Colonic mucosa (tissue), 4 donors: ENCODE results near the gene CACHD1. TPM values are rescaled to one million over a fixed set of nuclear protein-coding genes. Genes with fewer than 3 reads are reported as not detected.

Experiments used
- DNase-seq: peaks from one replicate; pipeline ENCODE4 v3.0.0-alpha.2; 2020
- H3K27ac ChIP-seq: fragments of 200-600 bp; one replicate; pipeline ENCODE4 v1.8.0; 2021
- H3K27me3 ChIP-seq: fragments of 200-600 bp; one replicate; pipeline ENCODE4 v1.8.0; 2021
- H3K36me3 ChIP-seq: fragments of 200-600 bp; one replicate; pipeline ENCODE4 v1.8.0; 2021
- H3K4me1 ChIP-seq: fragments of 200-600 bp; one replicate; pipeline ENCODE4 v1.8.0; 2021; ENCODE audit warnings: mild to moderate bottlenecking
- H3K4me3 ChIP-seq: fragments of 200-600 bp; one replicate; pipeline ENCODE4 v1.8.0; 2021
- H3K9ac ChIP-seq, 2 donors: one replicate each; pipeline ENCODE4 v1.7.0; 2013; ENCODE audit warnings: control low read depth in 2 of 2, low read depth in 2 of 2, low read length in 2 of 2
- H3K9me3 ChIP-seq: fragments of 200-600 bp; one replicate; pipeline ENCODE4 v1.8.0; 2021
- intact Hi-C: fragments of 100-400 bp; cut with DNase I; formaldehyde crosslinking; loops from one replicate; pipeline ENCODE4 v1.14.1; 2022
- total RNA-seq, 2 donors: library from RNA; stranded (reverse); fragmentation: NEBNext Ultra II Directional in 1 of 2; extraction: Animal tissue kit (Norgen Biotek cat#: 25700) in 1 of 2; gene quantifications; one replicate each; pipeline ENCODE4 v1.2.1, GENCODE V29; 2021
- TF ChIP-seq, protein P1 (sequence below): fragments of 200-600 bp; IDR thresholded peaks from one replicate; pipeline ENCODE4 v1.8.0; 2022; ENCODE audit warnings: antibody characterized with exemption, mild to moderate bottlenecking
- donor health status: healthy.
- donor health status: DM: no; HTN: no; CAD: no.
- donor health status: DM: no; HTN: no; CAD: no.

CACHD1 gene
- total RNA-seq, 2 donors from 2014 or later: 1.5 to 2.0 TPM

DNA sequence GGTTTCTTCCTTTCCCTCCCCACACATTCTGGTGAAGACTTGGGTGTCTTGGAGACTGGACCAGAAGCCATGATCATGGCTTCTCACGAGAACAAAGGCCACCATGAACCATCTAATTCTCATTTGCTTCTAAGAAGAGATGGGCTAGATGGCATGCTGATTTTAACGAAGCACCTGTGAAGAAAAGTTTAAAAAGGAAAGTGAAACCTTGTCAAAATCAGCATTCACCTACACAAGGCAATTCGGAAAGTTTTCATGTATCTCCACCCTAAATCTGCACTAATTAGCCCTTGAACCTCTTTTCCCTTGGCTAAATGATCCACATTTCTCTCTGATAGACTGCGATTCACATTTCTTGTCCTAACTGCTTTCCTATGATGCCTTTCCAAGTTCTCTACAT is 160.7 kb downstream of the CACHD1 start:
- Histone ChIP-seq H3K4me1 (no peaks in the 10 kb centered on the region), H3K27me3 (no peaks in the 10 kb centered on the region), H3K4me3 (no peak overlapping the region), H3K36me3 (no peaks in the 10 kb centered on the region), H3K9me3 (no peaks in the 10 kb centered on the region), H3K27ac (no peak overlapping the region), H3K9ac (no peak overlapping the region)
- TF ChIP-seq, protein P1, sequence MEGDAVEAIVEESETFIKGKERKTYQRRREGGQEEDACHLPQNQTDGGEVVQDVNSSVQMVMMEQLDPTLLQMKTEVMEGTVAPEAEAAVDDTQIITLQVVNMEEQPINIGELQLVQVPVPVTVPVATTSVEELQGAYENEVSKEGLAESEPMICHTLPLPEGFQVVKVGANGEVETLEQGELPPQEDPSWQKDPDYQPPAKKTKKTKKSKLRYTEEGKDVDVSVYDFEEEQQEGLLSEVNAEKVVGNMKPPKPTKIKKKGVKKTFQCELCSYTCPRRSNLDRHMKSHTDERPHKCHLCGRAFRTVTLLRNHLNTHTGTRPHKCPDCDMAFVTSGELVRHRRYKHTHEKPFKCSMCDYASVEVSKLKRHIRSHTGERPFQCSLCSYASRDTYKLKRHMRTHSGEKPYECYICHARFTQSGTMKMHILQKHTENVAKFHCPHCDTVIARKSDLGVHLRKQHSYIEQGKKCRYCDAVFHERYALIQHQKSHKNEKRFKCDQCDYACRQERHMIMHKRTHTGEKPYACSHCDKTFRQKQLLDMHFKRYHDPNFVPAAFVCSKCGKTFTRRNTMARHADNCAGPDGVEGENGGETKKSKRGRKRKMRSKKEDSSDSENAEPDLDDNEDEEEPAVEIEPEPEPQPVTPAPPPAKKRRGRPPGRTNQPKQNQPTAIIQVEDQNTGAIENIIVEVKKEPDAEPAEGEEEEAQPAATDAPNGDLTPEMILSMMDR: no peak
- DNase-seq: no peak
- intact Hi-C loops: no loop called here

- Histone ChIP-seq H3K9me3 (no peaks in the 10 kb centered on the region), H3K27ac (no peak overlapping the region), H3K4me3 (no peak overlapping the region), H3K4me1 (no peaks in the 10 kb centered on the region), H3K9ac (no peak overlapping the region), H3K36me3 (no peaks in the 10 kb centered on the region), H3K27me3 (no peaks in the 10 kb centered on the region)
- DNase-seq: no peak
- intact Hi-C loops: no loop called here
- TF ChIP-seq, protein P1: no peak
Measured at GRCh38 chr1:64631346-64632034, 161.6 kb downstream of the CACHD1 start.

GRCh38 chr1:64632936-64633335 is 163.0 kb downstream of the CACHD1 start:
- no peaks in the 10 kb centered on the region for H3K36me3 ChIP-seq
- no peak overlapping the region for H3K4me3 ChIP-seq
- no peak overlapping the region for H3K9ac ChIP-seq
- H3K9me3 ChIP-seq: no peaks in the 10 kb centered on the region
- H3K4me1 ChIP-seq: no peaks in the 10 kb centered on the region
- no peak overlapping the region for H3K27ac ChIP-seq
- TF ChIP-seq, protein P1: no peak
- H3K27me3 ChIP-seq: no peaks in the 10 kb centered on the region
- no peak for DNase-seq
- intact Hi-C loops: no loop called here

GRCh38 chr1:64645735-64646134 is 175.8 kb downstream of the CACHD1 start:
- DNase-seq: no peak
- no peak overlapping the region for H3K27ac ChIP-seq
- H3K36me3 ChIP-seq: no peaks in the 10 kb centered on the region
- TF ChIP-seq, protein P1: no peak
- no peak overlapping the region for H3K9ac ChIP-seq
- intact Hi-C loops: no loop called here
- no peaks in the 10 kb centered on the region for H3K9me3 ChIP-seq
- no peaks in the 10 kb centered on the region for H3K27me3 ChIP-seq
- H3K4me3 ChIP-seq: no peak overlapping the region
- H3K4me1 ChIP-seq: no peaks in the 10 kb centered on the region

- no peak overlapping the region for H3K4me3 ChIP-seq
- H3K4me1 ChIP-seq: no peaks in the 10 kb centered on the region
- no peaks in the 10 kb centered on the region for H3K27me3 ChIP-seq
- no peak overlapping the region for H3K9ac ChIP-seq
- TF ChIP-seq, protein P1: no peak
- intact Hi-C loops: no loop called here
- no peaks in the 10 kb centered on the region for H3K9me3 ChIP-seq
- no peak for DNase-seq
- no peaks in the 10 kb centered on the region for H3K36me3 ChIP-seq
- no peak overlapping the region for H3K27ac ChIP-seq
Measured at GRCh38 chr1:64650411-64650810, 180.5 kb downstream of the CACHD1 start.
